Motor neuron (in vitro differentiated cells): ENCODE measurements around the gene QSOX1. TPM values are rescaled to one million over a fixed set of nuclear protein-coding genes. Genes with fewer than 3 reads are reported as not detected.
A peak's percentile ranks its signal among the peaks of the same experiment; 100 is the strongest.

Experiments
- ATAC-seq, 8 experiments: fragments of 200-7000 bp; cut with Tn5 transposase; replicated peaks in 6 of 8; 2 replicates each; pipeline ENCODE4 v1.8.0; 2021; ENCODE audit warnings: mild to moderate bottlenecking in 8 of 8, moderate library complexity in 8 of 8
- H3K27ac ChIP-seq, 2 donors: fragments of 250-450 bp; sonication (Bioruptor Pico); 2 replicates each; pipeline ENCODE4 v1.9.0; 2021; ENCODE audit warnings: antibody characterized with exemption in 2 of 2, mild to moderate bottlenecking in 2 of 2, moderate library complexity in 1 of 2
- H3K4me1 ChIP-seq, 2 donors: fragments of 250-450 bp; sonication (Bioruptor Pico); replicated peaks in 1 of 2; 2 replicates each; pipeline ENCODE4 v1.6.1; 2021; ENCODE audit warnings: antibody characterized with exemption in 2 of 2, mild to moderate bottlenecking in 2 of 2, moderate library complexity in 1 of 2
- H3K4me3 ChIP-seq, 5 donors: fragments of 250-450 bp; sonication (Bioruptor Pico); 2 replicates each; pipeline ENCODE4 v1.9.0; 2021; ENCODE audit warnings: antibody characterized with exemption in 5 of 5, mild to moderate bottlenecking in 5 of 5, moderate library complexity in 4 of 5
- WGBS, 10 experiments: fragments of 450-650 bp; shearing (Covaris generic); methylation state at CpG; one replicate each; pipeline ENCODE4 v1.0.0; 2022; 5-methylcytosine and 5-hydroxymethylcytosine counted together
- in situ Hi-C, 9 experiments: fragments of 400-800 bp; cut with MboI; loops; one replicate each; pipeline ENCODE4 v1.15.0; 2021; ENCODE audit warnings: low sequenced_read_pairs in 9 of 9, low pct_unique_long_range_greater_than_20kb in 2 of 9; ENCODE audit not compliant: unreplicated experiment in 9 of 9
- total RNA-seq, 8 experiments: library from RNA; unstranded; fragments of 300-600 nt; gene quantifications; 2 replicates each; pipeline versions ENCODE4 v1.2.3 to v1.2.4, GENCODE V29; 2022

QSOX1 gene
- total RNA-seq, 8 experiments from 2014 or later = 18.9 to 221 (median 34.7) TPM

DNA sequence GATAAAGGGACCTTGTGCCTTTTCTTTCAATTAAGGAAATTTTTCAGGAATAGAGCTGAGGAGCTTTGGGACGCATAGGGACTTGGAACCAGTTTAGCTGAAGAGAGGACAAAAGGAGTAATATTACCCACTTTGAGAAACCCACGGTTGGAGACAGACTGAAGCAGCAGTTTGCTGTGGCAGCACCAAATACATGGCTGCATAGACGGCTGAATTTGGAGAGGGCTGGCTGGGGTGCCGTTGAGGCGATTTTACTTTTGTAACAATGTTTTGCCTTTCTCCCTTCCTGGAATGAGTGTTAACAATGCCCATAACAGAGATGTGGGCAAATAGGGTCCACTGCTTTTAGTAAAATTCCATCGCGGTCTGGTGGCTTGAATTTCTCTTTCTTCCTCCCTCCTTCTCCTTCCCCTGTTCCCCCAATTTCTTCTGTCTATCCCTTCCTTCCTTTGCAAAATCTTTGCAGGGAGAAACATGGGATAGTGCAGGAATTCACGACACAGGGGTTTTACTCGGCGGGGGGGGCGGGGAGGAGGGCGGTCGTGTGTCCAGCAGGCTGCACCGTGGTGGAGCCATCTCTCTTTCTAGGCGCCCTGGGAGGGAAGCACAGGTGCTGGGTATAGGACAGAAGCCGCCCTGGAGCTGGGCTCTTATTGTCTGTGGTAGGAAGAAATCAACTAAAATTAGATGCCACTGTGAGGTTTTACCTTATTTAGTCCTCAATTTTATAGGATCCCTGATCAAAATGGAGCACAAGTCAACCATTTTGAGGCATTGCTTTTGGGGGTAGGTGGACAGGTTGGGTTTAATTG, 82.2 kb downstream of the QSOX1 start:
- no peak for ATAC-seq
- Histone ChIP-seq H3K27ac (no peak overlapping the region), H3K4me1 (peaks cover 9 to 10% of the 10 kb centered on the region in 2 donors), H3K4me3 (peak overlapping the region in 2 of 5 donors; percentile 5 to 57)
- WGBS, 10 experiments = 0 to 60% (median 14%) methylated on average over 1 to 10 of the region's 16 CpGs; no CpG with 5 or more reads in 1 of the 10 experiments
- in situ Hi-C loops = loop anchor here in 1 of 9 experiments (25.0 kb wide), 1 partner anchor 250 kb away; no protein-coding TSS in a partner anchor

DNA sequence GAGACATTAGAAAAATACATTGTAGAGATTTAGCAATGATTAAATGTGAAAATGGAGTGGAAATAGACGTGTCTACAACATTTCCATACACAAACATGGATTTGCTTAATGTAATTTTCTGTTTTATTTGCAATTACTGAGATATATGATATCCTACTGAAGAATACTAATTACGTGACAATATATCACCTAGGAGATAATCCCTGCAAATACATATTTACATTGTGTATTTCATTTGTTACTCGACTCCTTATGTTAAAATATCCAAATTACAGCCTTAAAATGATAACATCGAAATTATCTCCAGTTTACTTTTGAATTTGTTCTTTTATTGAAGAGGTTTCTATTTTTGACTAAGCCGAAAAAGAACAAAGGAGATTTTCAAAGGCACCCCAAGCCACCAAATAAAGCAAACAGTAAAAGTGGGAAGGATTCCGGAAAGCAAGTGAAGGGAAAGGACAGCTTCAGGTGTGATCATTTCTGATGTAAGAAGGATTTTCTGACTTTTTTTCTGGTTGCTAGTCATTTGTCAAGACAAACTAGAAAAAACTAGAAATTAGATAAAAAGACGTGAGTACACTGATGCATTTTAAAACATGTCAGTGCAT, 83.3 kb downstream of the QSOX1 start:
- ATAC-seq = peak in 1 of 8 experiments; percentile 4
- peaks cover 9 to 10% of the 10 kb centered on the region in 2 donors for H3K4me1 ChIP-seq
- 13 to 33% (median 22%) methylated on average over 6 to 7 of the region's 7 CpGs for WGBS, 10 experiments

DNA sequence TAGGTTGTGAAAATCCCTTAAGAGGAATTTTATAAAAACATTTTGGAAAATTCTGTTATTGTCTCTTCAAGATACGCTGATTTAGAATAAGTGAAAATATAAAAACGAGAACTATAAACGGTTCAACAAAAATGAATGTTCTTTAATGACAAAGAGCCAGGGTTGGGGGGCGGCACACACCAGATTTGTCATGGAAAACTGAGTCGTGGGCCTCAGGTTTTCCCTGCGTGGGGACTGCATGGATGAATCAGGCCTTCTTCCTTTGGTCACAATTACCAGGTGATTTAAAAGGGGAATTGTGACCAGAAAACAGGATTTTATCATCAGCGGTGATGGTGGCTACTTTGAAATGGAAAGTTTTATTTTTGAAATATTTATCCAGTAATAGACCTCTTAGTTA, 84.0 kb downstream of the QSOX1 start:
- in situ Hi-C loops = loop anchor here in 1 of 9 experiments (25.0 kb wide), 1 partner anchor 249 kb away; no protein-coding TSS in a partner anchor
- H3K27ac ChIP-seq = no peak overlapping the region
- no peak for ATAC-seq
- WGBS, 10 experiments = 15 to 43% (median 32%) methylated on average over 3 to 7 of the region's 7 CpGs
- H3K4me3 ChIP-seq = no peak overlapping the region
- H3K4me1 ChIP-seq = peaks cover 6 to 9% of the 10 kb centered on the region in 2 donors

More for the DNA sequence above, 83.3 kb downstream of the QSOX1 start:
- H3K4me3 ChIP-seq = no peak overlapping the region
- H3K27ac ChIP-seq = no peak overlapping the region
- in situ Hi-C loops = loop anchor here in 1 of 9 experiments (25.0 kb wide), 1 partner anchor 249 kb away; no protein-coding TSS in a partner anchor

DNA sequence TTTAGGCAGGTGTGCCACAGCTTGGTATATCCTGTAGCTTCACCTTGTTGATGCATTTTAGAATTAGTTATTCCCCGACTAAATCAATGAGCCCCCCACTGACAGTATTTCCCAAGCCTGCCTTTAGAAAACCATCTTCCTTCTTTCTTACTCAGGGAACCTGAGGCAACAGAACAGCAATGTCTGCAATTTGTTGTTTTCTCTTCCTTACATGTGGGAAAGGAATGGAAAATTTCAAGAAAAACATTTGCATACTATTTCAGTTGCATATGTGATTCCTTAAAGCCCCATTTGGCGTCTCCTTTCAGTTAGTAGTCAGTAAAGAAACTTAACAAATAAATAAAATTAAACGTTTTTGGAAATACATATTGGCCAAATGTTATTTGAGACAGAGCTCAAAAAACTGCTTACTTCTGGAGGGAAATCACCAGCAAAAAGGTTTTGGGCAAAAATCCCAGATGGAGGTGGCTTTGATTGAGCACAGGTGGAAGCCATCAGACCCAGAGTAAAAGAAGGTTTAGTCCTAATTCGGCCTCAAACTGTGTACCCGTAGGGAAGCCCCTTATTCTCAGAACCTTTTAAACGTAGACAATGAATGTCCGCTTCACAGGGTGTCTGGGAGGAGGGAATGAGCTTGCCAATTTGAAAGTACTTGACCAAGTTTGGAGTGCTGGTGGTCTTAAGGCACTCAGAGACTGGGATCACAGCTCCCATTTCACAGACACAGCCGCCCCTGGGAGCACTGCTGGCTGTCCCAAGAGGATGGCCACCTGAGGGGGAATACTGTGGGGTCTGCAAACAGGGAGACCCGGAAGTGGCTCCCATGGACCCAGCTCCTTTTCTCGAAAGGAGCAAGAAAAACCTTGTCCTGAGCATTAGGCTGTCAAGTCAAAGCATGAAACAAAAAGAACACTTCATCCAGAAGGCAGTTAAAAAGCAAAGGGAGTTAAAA, 84.8 kb downstream of the QSOX1 start:
- peaks cover 3 to 7% of the 10 kb centered on the region in 2 donors for H3K4me1 ChIP-seq
- no peak for ATAC-seq
- no peak overlapping the region for H3K4me3 ChIP-seq
- 0 to 29% (median 9%) methylated on average over 4 to 10 of the region's 10 CpGs; no CpG with 5 or more reads in 1 of the 10 experiments for WGBS, 10 experiments
- in situ Hi-C loops = loop anchor here in 1 of 9 experiments (25.0 kb wide), 1 partner anchor 248 kb away; no protein-coding TSS in a partner anchor
- H3K27ac ChIP-seq = no peak overlapping the region

DNA sequence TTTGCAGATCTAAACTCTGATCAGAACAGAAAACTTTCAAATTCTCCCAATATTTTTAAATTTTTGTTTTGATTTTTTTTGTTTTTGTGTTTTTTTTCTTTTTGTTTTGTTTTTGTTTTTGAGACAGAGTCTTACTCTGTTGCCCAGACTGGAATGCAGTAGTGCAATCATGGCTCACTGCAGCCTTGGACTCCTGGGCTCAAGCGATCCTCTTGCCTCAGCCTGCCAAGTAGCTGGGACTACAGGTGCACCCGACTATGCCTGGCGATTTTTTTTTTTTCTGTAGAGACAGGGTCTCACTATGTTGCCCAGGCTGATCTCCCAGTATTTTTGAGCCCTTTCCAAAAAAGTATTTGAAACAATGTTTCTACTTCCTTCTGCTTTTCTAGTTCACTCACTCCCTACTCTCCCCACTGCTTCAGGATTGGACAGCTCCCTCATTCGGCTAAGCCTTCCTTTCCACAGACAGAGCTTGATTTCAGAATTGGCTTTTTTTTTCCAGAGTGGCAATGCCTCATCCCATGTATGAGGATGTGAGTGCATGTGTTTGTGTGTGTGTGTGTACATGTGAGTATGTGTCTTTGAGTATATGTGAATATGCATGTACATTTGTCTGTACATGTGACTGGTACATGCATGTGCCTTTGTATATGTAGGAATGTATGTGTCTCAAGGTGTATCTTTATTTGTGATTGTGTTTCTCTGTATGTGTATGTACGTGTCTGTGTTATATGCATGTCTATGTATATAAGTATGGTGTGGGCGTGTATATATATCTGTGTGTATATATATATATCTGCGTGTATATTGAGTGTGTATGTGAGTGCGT, 87.3 kb downstream of the QSOX1 start:
- no peak overlapping the region for H3K27ac ChIP-seq
- no peaks in the 10 kb centered on the region for H3K4me1 ChIP-seq
- H3K4me3 ChIP-seq = no peak overlapping the region
- WGBS, 10 experiments = 38 to 78% (median 62%) methylated on average over 3 to 8 of the region's 8 CpGs; no CpG with 5 or more reads in 1 of the 10 experiments
- in situ Hi-C loops = loop anchor here in 1 of 9 experiments (25.0 kb wide), 1 partner anchor 245 kb away; no protein-coding TSS in a partner anchor
- peak in 2 of 8 experiments; percentile 17 to 47 for ATAC-seq

DNA sequence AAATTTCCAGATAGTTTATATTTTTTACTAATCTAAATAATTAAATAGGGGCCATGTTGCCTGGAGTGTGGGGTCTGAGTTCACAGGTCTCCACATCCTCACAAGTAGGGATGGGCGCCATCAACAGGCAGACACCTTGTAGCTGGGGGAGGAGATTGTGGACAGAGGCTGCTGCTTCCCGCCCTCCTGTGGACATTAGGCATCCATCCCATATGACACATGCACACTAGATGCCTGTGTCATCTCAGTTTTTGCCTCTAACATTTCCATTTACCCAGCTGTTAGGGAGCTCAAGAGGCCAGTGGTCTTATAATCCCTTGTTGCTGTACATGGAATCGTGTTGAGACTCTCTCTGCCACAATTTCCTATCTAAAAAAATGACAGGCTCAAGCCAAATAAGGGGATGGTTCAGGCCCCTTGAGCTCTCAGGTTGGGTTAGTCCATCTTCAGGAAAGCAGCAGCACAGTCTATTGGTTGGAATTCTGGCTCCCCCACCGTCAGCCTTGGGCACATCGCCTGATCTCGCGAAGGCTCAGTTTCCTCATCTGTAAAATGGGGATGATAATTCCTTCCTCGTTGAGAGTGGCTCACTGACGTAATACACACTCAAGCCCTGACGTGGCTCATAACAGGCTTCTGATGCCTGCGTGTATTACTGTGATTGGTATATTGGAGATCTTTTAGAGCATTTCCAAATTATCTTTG, 89.0 kb downstream of the QSOX1 start:
- no peak overlapping the region for H3K4me3 ChIP-seq
- 75 to 95% (median 86%) methylated on average over 2 to 11 of the region's 11 CpGs; no CpG with 5 or more reads in 1 of the 10 experiments for WGBS, 10 experiments
- no peak overlapping the region for H3K27ac ChIP-seq
- ATAC-seq = no peak
- H3K4me1 ChIP-seq = peaks cover 9 to 13% of the 10 kb centered on the region in 2 donors
- in situ Hi-C loops = loop anchor here in 1 of 9 experiments (25.0 kb wide), 1 partner anchor 244 kb away; no protein-coding TSS in a partner anchor

DNA sequence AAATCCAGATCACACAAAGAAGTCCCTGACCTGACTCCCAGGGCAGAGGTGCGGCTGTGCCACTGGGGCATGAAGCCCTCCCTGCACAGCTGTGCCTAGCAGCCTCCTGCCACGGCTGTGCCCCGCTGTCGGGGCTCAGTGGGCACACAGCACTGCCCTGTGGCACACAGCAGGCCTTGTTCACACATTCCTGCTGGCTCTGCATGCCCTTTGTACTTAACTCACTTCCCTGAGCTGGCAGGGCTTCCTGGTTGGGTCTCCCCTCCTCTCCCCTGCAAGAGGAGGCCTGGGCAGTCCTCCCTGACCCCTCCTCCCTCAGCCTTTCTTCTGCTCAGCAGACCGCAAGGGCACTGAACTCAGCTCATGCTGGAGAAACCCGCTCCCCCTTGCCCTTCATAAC, 90.2 kb downstream of the QSOX1 start:
- no peak overlapping the region for H3K27ac ChIP-seq
- WGBS, 10 experiments = 40 to 79% (median 60%) methylated on average over 1 to 4 of the region's 6 CpGs; no CpG with 5 or more reads in 7 of the 10 experiments
- ATAC-seq = no peak
- no peak overlapping the region for H3K4me3 ChIP-seq
- in situ Hi-C loops = loop anchor here in 1 of 9 experiments (25.0 kb wide), 1 partner anchor 242 kb away; no protein-coding TSS in a partner anchor
- H3K4me1 ChIP-seq = peaks cover 9 to 16% of the 10 kb centered on the region in 2 donors

DNA sequence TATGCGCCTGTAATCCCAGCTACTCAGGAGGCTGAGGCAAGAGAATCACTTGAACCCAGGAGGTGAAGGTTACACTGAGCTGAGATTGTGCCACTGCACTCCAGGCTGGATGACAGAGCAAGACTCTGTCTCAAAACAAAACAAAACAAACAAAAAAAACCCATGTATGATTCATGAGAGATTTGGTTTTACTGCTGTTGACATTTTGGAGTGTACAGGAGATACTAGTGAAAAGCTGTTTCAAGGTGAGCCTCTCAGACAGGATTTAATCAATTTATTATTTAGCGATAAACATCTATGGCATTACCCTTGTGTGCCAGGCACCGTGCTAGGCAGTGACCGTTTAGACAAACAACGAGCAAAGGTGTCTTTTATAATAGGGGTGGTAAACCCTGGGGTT, 91.9 kb downstream of the QSOX1 start:
- in situ Hi-C loops = loop anchor here in 1 of 9 experiments (25.0 kb wide), 1 partner anchor 241 kb away; no protein-coding TSS in a partner anchor
- Histone ChIP-seq H3K4me1 (peaks cover 9 to 16% of the 10 kb centered on the region in 2 donors), H3K4me3 (no peak overlapping the region), H3K27ac (no peak overlapping the region)
- 60 to 100% (median 88%) methylated on average over 1 to 5 of the region's 5 CpGs; no CpG with 5 or more reads in 2 of the 10 experiments for WGBS, 10 experiments
- no peak for ATAC-seq

DNA sequence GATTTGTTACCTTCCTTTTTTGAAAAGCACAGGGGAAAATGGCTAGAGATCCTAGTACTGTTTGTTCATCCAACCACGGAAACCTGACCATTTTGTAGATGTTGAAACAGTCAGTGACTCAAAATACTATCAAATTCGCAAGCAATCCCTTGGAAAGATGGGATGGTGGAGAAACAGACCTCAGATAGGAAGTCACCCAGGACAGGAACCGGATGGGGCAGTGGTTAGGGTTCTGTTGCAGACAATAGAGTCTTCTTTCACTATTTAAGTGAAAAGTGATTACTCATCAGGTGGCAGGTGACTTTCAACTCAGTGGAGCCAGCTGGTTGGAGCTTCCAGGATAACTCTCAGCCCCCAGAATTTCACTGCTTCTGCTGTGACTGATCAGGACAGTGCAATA, 92.4 kb downstream of the QSOX1 start:
- H3K27ac ChIP-seq = no peak overlapping the region
- no peak overlapping the region for H3K4me3 ChIP-seq
- in situ Hi-C loops = loop anchor here in 1 of 9 experiments (25.0 kb wide), 1 partner anchor 240 kb away; no protein-coding TSS in a partner anchor
- peaks cover 9 to 16% of the 10 kb centered on the region in 2 donors for H3K4me1 ChIP-seq
- WGBS, 10 experiments = 67 to 100% (median 83%) methylated on average over 1 to 3 of the region's 3 CpGs; no CpG with 5 or more reads in 3 of the 10 experiments
- no peak for ATAC-seq

DNA sequence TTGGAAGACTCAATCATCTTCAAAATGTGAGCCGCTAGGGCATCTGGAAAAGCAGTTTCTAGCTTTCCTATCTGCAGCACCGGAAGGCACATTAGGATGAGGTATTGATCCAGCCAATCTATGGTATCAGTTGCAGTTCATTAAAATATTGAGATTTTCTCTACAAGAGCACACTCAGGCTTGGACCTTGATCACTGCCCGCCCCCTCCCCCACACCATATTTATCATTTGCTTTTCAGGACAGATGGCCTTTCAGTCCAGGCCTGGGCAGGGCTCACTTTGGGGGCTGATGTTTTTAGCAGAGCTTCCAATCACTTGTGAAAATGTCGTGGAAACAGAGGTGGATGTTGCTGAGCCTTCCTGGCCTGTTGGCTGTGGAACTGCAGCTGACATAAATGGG, 92.9 kb downstream of the QSOX1 start:
- Histone ChIP-seq H3K4me1 (peaks cover 9 to 16% of the 10 kb centered on the region in 2 donors), H3K4me3 (no peak overlapping the region), H3K27ac (peak overlapping the region in 1 of 2 donors; percentile 9)
- in situ Hi-C loops = loop anchor here in 1 of 9 experiments (25.0 kb wide), 1 partner anchor 240 kb away; no protein-coding TSS in a partner anchor
- ATAC-seq = no peak
- 33 to 100% (median 71%) methylated on average over 1 to 4 of the region's 4 CpGs; no CpG with 5 or more reads in 2 of the 10 experiments for WGBS, 10 experiments

DNA sequence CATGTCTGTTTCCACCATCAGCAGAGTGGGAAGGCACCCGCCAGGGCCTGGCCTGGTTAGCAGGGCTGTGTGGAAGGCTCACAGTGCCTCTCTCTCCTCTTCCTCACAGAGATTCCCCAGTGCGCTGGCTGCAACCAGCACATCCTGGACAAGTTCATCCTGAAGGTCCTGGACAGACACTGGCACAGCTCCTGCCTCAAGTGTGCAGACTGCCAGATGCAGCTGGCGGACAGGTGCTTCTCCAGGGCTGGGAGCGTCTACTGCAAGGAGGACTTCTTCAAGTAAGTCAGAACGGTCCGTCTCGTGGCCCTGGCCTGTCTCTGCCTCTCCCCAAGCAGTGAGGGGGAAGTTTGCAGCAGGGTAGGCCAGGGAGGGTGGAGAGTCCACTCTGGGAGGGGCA, 93.5 kb downstream of the QSOX1 start:
- ATAC-seq = no peak
- Histone ChIP-seq H3K4me3 (no peak overlapping the region), H3K4me1 (peaks cover 9 to 16% of the 10 kb centered on the region in 2 donors), H3K27ac (peak overlapping the region in 1 of 2 donors; percentile 9)
- 79 to 100% (median 94%) methylated on average over 1 to 6 of the region's 7 CpGs; no CpG with 5 or more reads in 5 of the 10 experiments for WGBS, 10 experiments
- in situ Hi-C loops = loop anchor here in 1 of 9 experiments (25.0 kb wide), 1 partner anchor 239 kb away; no protein-coding TSS in a partner anchor
